HG02642 (cell line): Measurements from ENCODE around the gene PGPEP1.

Source experiments
- ATAC-seq: cut with Tn5 transposase; IDR thresholded peaks from one replicate; pipeline ENCODE4 v1.9.1; 2021; ENCODE audit warnings: mild to moderate bottlenecking; ENCODE audit not compliant: unreplicated experiment, poor library complexity

PGPEP1 gene

DNA sequence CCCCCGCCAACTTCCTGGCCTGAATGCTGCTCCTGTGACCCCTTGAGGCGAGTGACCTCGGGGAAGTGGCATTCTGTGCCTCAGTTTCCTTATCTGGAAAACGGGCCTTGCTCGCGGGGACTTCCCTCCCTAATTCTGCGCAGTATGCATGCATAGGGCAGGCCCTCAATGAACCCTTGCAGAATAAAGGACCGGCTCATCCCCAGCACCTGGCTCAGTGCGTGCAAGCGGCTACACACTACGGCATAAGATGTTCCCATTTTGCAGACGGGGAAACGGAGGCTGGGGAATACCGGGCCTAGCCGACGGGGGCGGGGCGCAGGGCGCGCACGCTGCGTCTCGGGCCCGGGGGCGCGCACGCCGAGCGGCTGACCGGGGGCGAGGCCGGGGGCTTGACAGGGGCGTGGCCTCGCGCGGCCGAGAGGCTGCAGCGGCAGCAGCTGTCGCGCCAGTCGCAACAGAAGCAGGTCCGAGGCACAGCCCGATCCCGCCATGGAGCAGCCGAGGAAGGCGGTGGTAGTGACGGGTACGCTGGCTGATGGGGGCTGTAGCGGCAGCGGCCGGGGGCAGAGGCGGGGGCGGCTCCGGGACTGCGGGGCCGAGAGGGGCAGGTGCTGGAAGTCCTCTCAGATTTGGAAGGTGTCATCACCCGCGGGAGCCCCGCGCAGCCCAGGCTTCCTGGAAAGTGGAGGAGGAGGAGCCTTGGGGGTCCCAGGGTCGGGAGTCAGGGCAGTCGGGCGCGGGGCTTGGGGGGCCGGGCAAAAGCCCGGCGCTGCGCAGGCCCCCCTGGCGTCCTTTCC, at the start of gene PGPEP1:
PGPEP1 (plus strand) TSS at position 409 of the 800 bp plus-strand sequence; CDS start at position 493, 84 bp downstream.
- ATAC-seq, result peak; percentile 66

DNA sequence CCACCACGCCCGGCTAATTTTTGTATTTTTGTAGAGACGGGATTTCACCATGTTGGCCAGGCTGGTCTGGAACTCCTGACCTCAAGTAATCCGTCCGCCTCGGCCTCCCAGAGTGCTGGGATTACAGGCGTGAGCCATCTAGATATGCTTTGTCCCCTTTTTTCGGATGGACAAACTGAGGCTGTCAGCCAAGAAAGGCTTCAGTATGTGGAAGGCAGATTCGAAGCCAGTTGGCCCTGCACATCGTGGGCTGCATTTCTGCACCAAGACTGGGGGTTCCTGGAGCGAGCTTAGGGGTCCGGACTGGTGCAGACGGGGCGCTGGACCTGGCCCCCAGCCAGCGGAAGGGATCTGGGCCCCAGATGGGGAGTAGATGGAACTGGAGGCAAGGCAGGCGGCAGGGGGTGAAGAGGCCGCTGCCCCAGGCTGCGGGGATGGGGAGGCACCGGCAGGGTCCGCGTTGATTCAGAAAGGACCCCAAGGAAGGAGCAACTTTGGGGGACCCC, 49.3 kb upstream of the PGPEP1 start:
- peak; percentile 16 for ATAC-seq

GRCh38 chr19:18291590-18292461, 48.6 kb upstream of the PGPEP1 start:
- peak; percentile 60 for ATAC-seq

DNA sequence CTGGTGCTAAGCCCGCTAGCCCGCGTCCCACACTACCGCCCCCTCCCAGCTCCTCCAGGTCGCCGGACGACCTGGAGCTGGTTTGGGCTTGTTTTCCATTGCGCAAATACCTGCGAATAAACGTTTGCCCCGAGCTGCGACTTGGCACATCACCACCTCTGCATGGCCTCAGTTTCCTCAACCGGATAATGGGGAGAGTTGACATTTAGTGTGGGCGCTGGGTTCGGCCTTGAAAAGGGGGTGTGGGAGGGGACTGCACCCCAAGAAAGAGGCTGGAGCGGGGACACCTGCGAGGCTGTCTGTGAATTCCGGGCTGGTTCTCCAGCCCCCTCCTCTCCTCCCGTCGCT, 48.0 kb upstream of the PGPEP1 start:
- ATAC-seq, result no peak

GRCh38 chr19:18292810-18293641, 47.4 kb upstream of the PGPEP1 start:
- ATAC-seq, result no peak

DNA sequence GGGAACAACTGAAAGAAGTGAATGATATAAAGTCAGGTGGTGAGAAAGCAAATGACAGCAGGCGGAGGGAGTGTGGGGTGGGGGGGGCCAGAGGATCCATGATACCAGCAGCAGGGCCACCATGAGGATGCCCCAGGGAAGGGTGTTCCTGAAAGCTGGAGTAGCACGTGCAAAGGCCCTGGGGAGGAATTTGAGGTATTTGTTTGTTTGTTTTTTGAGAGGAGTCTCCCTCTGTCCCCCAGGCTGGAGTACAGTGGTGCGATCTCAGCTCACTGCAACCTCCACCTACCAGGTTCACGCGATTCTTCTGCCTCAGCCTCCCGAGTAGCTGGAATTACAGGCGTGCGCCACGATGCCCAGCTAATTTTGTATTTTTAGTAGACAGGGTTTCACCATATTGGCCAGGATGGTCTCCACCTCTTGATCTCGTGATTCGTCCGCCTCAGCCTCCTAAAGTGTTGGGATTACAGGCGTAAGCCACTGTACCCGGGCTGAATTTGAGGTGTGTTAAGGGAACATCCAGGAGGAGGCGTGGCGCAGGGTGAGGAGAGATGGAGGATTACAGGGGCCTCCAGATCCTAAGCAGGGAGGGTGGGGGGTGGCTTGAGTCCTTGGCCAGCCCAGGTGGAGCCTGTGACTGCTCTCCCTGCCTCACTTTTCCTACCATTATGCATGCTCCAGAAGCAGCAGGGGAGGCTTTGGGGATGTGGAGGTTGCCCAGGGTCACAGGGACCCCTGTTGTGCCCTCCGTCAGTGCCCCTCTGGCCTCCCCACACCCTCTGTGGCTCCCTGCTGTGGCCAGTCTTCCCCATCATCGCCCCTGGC, 46.5 kb upstream of the PGPEP1 start:
- ATAC-seq, result no peak

- no peak for ATAC-seq
Measured at GRCh38 chr19:18294467-18294864, 45.9 kb upstream of the PGPEP1 start.

GRCh38 chr19:18295034-18295451, 45.4 kb upstream of the PGPEP1 start:
- no peak for ATAC-seq

- ATAC-seq, result no peak
Measured at GRCh38 chr19:18297308-18297707, 43.1 kb upstream of the PGPEP1 start.

DNA sequence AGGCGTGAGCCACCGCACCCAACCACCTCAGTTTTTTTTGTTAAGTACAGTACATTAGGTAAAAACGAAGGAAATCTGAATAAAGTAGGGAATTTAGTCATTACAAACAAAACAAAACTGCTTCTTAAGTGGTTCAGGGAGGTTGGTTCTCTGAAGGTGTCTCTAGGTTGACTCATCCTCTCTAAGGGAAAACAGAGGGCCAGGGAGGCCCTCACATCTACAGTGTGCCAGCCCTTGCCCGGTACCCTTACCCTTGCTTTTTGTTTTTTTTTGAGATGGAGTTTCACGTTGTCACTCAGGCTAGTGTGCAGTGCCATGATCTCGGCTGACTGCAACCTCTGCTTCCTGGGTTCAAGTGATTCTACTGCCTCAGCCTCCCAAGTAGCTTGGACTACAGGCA, 41.8 kb upstream of the PGPEP1 start:
- ATAC-seq, result no peak

DNA sequence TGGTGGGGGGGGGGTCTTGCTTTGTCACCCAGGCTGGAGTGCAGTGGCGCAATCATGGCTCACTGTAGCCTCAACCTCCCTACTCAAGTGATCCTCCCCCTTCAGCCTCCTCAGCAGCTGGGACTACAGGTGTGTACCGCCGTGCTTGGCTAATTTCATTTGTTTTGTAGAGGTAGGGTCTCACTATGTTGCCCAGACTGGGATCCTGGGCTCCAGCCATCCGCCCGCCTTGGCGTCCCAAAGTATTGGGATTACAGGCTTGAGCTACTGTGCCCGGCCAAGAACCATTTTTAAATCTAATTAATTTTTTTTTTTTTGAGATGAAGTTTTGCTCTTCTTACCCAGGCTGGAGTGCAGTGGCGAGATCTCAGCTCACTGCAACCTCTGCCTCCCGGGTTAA, 40.7 kb upstream of the PGPEP1 start:
- no peak for ATAC-seq

DNA sequence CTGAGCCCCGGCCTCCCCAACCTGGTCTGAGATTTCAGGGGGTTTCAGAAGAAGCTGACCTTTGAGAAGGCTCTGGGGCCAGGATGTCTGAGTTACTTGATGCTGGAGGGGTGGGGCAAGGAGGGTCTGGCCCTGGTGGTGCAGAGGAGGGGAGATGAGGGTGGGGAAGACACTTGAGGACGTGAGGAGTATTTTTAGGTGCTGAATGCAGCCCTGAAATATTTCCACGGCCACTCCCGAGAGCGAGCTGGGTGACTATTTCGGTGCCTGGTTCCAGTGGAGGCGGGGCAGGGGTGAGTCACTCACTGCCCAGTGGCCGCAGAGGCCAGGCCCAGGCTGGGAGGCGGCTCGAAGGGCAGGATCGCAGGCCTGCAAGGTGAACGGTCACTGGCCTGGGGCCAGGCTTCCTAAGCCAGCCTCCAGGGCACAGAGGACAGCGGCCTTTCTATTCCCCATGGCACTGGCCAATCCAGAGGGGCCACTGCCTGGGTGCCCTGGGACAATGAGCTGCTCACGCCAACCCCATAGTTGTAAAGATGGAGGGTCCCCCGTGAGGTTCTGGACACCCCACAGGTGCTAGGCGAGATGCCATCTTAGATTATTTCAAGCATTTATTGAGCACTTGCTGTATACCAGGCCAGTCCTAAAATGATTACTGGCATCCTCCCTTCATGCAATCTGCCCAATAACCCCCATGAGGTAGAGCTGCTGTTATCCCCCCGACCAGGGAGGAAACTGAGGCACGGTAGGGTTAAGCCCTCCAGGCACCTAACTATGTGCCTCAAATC, 39.3 kb upstream of the PGPEP1 start:
- ATAC-seq, result no peak

DNA sequence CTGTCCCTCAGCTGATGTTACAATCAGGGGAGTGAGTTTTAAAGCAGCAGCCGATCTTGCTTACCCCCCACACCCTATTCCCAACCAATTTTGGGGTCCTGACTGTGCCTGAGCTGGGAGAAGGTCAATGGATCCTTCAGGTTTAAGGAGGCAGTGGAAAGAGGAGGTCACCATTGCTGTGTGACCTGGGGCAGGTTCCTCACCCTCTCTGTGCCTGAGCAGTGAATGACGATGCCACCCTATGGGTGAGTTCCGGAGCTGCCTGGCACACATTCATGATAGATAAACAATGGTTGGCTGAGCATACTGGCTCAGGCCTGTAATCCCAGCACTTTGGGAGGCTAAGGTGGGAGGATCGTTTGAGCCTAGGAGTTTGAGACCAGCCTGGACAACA, 38.7 kb upstream of the PGPEP1 start:
- ATAC-seq, result no peak

DNA sequence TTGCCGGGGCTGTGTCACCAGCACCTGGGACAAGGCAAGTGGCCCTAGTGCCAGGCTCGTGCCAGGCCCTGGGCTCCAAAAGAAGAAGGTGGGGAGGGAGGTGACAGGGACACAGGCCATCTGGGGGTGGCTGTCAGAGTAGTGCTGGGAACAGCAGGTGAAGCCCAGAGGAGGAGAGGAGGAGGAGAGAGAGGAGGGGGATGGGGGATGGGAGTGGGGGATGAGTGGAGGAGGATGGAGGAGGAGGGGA, 36.3 kb upstream of the PGPEP1 start:
- ATAC-seq, result no peak

DNA sequence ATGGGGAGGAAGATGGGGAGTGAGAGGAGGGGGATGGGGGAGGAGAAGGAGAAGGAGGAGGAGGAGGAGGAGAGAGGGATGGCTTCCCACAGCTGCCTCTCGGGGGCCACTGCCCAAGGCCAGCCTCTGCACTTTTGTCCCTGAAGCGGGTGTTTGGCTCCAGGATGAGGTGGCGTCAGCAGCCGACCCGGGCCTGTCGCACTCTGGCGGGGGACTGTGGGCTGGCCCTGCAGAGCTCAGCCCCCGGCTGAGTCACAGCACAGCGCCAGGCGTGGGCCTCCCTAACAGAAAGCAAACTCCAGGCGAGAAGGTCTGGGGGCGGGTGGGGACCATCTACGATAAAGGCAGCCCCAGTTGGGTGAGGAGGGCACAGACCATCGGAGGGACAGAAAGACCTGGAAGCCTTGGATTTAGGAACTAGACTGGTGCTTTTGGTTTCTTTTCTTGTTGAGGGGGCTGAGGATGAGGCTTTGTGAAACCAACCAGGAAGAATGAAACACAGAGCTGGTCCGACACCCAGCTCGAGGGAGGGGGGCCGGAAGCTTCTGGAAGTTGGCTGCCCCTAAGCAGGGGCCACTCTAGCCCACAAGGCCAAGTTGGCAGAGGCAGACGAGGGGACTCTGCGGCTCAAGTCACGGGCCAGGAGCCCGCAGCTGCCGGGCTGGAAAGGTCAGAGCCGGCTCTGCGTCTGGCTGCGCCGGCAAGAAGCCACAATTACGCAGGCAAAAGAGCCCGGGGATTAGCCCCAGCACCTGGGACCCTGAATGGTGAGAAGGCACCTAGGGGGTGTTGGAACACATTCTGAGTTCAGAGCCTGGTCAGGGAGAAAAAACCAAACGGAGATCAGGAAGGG, 35.7 kb upstream of the PGPEP1 start:
- peak; percentile 43 for ATAC-seq

- no peak for ATAC-seq
Measured at GRCh38 chr19:18306209-18306887, 34.0 kb upstream of the PGPEP1 start.

- ATAC-seq, result no peak
Measured at GRCh38 chr19:18306888-18307260, 33.5 kb upstream of the PGPEP1 start.

GRCh38 chr19:18307271-18307681, 33.1 kb upstream of the PGPEP1 start:
- ATAC-seq, result no peak
